GM21528 (cell line): Measurements from ENCODE around the gene NPHS1.
"Not testable (repeated sequence)": the region's sequence is repeated elsewhere in the genome, so short reads cannot be mapped to it uniquely, and the experiment has no call there.

Source experiments
- ATAC-seq: cut with Tn5 transposase; IDR thresholded peaks from one replicate; pipeline ENCODE4 v1.9.1; 2021; ENCODE audit warnings: mild to moderate bottlenecking, moderate library complexity; ENCODE audit not compliant: unreplicated experiment, low FRiP score

The NPHS1 gene

DNA sequence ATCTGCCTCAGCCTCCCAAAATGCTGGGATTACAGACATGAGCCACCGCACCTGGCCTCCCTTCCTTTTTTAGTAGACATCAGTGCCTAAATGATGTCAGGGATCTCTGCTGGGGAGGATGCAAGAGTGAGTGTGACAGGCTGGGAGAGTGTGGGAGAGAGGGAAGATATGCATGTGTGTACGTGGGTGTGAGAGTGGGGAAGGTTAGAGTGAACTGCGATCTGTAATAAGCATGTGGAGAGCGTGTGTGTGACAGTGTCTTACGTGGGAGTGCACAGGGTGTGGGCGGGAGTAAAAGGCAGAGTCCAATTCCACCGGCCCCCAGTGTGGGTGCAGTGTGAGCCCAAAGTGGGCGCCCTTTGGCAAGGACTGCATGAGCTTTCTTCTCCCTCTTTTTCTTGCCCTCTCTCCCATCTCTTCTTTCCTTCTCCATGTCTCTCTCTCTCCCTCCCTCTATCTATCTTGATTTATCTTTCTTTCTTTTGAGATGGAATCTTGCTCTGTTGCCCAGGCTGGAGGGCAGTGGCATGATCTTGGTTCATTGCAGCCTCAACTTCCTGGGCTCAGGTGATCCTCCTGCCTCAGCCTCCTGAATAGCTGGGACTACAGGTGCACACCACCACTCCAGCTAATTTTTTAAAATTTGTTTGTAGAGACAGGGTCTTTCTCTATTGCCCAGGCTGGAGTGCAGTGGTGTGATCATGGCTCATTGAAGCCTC is 893 bp upstream of the NPHS1 start:
- ATAC-seq = no peak

DNA sequence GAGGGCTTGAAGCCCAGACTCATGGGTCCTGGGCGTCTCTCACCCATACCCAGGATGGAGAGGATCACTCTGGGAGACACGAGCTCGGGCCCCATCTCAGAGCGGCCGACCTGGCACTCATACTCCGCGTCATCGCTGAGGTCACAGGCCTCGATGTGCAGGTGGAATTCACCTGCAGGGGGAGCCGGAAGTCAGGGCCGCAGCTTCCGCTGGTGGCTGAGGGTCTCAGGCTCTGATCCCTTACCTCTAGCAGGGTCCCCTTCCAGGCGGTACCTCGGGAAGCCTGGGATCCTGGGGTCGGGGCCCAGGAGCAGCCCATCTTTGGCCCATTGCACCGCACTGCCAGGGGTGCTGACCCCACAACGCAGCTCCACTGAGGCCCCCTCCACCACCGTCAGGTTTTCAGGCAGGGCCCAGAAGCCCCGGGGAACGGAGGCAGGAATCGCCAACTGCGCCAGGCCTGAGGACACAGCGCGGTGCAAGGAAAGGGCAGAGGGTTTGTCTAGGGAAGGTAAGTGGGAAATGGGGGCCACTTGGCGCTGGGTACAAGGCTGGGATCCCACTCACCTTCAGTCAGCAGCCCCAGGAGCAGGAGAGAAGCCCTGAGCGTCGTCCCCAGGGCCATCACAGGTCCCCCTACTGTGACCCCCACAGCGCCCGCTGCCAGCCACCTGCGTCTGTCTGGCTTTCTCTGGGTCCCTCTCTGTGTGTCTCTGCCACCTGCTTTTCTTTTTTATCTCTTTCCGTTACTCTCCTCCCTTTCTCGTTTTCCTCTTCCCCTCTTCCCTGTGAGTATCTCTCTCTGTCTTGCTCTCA is 883 bp downstream of the NPHS1 start:
- ATAC-seq = no peak

DNA sequence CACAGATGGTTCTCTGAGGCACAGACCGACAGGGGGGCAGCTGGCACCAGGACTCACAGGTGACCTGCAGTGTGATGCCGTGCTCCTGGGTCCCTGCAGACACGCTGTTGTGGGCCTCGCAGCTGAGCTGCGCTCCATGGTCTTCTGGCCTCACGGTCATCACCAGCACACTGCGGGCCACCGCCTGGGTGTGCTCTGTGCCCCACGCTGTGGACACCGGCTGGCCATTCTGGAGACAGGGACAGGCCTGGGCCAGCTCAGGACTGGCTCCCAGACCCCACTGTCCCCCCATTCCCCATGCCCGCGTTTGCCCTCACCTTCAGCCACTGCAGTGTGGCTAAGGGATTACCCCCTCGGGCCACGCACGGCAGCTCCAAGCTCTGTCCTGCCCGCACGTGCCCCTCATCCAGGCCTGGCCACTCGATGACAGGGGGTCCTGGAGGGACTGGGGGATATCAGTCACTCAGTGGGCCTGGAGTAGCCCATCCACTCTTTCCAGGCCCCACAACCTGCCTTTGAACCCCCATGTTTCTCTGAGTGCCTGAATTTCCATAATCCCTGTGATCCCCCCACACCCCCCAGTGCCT is 3.3 kb downstream of the NPHS1 start:
- no peak for ATAC-seq

DNA sequence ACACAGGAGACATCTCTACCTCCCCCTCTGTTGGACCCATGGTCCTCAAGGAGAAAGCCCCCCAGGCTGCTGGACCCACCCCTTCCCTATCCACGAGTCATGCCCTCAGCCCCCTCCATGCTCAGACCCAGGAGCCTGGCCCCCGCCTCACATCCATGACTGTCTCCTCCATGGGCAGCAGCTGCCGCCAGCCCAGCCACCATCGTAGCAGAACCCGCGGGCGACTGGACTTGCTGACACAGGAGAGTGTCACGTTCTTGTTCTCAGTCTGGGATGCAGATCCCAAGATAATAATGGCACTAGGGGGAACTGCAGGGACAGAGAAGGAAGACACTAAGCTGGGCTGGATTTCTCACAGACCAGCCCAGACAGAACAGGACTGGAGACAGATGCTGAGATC is 3.8 kb downstream of the NPHS1 start:
- no peak for ATAC-seq

DNA sequence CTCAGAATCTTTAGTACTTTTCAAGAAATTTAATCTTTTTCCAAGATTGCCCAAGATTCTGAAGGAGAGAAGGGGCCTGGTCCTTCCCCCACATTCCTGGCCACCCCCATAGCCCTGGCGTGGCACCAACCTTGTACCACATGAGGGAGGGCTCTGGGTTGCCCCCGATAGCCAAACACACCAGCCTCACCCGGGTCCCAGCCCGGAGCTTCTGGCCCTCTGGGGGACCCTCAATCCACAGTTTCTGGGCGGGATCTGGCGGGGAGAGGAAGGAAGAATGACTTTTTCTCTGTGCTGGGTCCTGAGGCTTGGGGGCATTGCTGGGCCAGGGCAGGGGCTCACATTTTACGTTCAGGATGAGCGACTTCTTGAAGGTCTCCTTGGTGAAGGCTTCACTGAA is 4.4 kb downstream of the NPHS1 start:
- no peak for ATAC-seq

DNA sequence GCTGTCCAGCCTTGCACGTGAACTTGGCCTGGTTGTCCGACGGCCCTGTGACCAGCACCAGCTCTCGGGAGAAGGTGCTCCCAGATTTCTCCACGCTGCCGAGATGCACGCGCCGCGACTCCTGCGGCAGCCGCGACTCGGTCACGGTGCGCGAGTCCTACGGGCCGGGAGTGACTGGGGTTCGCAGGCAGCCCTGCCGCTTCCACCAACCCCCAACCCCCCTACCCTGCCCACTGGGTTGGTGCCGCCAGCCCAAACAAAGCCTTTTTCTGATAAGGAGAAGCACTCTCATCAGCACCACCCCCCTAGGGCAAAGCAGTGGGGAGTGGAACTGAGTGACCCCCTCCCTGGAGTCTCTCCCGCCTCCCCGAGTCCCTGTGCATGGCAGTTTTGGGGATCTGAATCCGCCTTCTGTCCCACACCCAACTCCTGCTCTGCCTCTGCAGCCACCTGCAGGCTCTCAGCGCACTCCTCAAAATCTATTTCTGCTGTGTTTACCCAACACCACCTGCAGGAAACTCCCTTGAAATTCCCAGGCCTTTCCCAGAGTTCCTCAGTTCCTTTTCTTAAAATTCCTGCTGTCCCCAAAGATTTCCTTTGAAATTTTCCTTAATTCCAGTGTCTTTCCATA is 6.2 kb downstream of the NPHS1 start:
- no peak for ATAC-seq

DNA sequence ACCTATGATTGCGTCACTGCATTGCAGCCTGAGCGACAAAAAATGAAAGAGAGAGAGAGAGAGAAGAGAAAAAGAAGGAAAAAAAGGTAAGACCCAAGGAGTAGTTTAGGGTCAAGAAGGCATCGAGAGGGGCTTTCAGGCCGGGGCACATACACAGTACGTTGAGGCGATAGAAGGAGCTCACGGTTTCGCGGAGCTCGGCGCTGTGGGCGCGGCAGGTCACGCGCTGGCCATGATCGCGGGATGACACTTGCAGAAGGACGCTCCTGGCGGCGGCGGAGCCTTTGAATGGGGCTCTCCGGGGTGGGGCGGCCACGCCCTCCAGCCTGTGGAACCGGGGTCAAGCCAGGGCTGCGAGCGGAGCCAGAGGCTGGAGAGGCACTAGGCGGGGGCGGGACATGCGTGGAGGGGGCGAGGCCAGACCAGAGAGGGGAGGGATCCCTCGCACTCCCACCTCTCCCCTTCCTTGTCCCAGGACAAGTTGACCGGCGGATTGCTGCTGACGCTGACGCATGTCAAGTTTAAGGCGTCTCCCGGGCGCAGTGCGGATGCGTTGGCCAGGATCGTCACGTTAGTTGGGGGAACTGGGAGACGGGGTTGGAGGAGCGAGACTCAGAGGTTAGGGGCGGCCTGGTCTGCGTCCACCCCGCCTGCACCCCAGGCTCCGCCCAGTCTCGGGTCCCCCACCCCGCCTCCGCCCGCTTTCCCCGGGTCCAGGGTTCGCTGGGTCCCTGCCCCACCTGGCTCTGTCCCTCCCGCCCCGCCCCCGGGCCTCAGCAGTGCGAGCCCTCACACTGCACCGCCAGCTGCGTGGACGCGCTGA is 6.9 kb downstream of the NPHS1 start:
- no peak for ATAC-seq

DNA sequence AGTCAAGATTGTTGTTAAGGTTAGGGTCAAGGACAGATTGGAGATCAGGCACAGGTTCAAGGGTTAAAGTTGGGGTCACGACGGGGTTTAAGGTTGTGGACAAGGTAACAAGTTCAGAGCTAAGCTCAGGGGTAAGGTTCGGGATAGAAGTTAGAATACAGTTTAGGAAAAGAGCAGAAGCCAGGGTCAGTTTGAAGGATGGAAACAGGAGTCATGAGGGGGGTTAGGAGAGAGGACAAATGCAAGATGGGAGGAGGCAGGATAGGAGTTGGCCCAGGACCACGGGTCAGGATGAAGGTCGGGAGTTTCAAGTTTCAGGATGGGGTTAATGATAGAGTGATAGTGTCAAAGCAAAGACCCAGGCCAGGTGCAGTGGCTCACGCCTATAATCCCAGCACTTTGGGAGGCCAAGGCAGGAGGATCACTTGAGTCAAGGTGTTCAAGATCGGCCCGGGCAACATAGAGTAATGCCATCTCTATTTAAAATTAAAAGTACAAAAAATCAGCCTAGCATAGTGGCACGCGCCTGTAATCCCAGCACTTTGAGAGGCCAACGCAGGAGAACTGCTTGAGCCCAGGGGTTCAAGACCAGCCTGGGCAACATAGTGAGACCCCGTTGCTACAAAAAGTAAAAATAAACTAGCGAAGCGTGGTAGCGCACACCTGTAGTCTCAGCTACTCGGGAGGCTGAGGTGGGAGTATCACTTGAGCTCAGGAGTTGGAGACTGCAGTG is 7.7 kb downstream of the NPHS1 start:
- ATAC-seq = no peak

DNA sequence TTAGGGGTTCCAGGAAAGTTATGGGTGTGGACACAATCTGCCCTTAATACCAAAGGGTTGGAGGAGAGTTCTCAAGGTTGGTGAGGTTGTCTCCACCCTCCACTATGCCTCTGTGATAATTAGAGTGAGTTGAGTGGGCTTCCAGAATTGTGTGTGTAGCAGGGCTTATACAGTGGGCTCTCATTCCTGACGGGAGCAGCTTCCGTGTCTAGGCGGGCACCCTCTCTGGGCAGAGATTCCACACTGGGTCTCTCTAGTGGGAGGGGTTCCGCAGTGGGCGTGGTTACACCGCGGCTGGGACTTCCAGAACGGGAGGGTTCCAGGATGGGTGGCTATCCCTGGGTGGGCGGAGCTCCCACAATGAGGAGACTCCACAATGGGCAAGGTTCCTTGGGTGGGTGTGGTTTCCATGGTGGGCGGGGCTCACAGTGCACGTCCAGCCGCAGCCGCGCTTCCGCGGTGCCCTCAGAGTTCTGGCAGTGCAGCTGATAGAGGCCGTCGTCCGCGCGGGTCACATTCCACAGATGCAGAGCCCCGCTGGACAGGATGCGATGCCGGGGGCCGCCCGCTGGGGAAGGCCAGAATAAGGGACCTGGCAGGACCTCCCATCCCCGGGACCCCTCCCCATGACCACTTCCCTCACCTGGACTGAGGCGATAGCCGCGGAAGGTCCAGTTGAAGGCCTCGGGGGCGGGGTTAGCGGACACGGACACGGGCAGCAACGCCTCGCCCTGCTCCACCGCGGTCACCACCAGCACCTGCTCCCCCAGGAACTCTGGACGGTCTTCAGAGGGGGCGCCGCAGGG is 8.4 kb downstream of the NPHS1 start:
- no peak for ATAC-seq

DNA sequence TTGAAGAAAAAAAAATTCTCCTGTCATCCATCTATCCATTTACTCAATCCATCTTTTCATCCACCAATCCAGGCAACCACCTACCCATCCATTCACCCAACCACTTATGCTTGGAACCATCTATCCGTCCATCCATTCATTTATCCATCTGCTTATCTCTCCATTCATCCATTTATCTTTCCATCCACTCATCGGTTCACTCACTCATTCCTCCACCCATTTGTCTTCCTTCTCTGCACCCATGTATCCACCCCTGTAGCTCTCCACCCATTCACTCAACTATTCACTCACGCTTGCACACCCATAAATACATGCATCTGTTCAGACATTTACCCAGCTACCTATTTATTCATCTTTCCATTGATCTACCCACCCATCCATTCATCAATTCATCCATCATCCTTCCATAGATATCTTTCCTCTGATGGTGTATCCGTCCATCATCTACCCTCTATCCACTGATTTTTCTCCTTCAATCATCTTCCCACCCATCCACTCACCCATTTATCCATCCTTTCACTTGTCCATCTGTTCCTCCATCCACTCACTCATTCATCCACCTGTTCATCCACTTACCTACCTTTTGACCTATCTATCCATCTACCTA is 9.5 kb downstream of the NPHS1 start:
- no peak for ATAC-seq

DNA sequence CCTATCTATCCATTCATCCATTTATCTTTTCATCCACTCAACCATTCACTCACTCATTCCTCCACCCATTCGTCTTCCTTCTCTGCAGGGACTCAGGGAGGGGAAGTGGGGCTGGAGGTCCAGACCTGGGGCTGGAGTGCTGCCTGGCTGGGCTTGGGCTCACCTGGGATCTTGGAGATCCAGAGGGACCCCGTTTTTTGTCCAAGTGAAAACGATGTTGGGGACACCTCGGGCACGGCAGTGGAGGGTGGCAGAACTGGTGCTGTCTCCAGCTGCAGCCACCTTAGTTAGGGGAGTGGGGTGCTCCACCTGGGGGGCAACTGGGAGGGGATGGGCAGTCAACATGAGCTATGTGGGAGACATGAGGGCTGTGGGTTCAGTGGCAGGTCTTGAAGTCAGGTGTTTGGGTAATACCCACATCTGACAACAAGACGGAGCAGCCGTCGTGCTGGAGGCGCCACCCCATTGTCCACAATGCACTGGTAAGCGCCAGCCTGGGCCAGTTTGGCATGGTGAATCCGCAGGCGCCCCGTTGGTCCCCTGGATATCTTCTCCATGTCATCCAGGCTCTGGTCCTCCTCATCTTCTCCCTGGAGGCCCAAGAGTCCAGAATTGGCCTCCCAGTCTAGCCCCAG is 10.2 kb downstream of the NPHS1 start:
- no peak for ATAC-seq

DNA sequence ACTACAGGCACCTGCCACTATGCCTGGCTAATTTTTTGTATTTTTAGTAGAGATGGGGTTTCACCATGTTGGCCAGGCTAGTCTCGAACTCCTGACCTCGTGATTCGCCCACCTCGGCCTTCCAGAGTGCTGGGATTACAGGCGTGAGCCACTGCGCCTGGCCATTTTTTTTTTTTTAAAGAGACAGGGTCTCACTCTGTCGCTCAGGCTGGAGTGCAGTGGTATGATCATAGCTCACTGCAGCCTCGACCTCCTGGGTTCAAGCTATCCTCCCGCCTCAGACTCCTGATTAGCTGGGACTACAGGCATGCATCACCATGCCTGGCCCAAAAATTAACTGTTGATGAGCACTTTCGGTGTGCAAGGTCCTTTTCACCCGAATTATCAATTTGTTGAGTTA is 16.2 kb downstream of the NPHS1 start:
- not testable (repeated sequence) for ATAC-seq

DNA sequence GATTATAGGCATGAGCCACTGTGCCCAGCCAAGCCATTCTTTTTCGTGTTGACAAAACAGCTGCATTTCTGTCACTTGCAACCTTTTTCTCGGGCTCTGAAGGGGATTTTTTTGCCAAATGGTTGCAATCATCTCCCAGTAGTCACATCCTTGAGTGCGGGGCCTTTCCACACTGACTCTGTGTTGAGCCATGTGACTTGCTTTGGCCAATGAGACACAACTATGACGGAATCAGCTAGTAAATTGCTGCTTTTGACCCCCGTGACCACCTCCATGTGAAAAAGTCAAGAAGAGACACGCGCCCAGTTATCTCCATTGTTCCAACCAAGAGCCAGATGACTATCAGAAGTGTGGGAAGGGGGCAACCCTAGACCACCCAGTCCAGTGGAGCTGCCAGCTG is 18.3 kb downstream of the NPHS1 start:
- no peak for ATAC-seq

DNA sequence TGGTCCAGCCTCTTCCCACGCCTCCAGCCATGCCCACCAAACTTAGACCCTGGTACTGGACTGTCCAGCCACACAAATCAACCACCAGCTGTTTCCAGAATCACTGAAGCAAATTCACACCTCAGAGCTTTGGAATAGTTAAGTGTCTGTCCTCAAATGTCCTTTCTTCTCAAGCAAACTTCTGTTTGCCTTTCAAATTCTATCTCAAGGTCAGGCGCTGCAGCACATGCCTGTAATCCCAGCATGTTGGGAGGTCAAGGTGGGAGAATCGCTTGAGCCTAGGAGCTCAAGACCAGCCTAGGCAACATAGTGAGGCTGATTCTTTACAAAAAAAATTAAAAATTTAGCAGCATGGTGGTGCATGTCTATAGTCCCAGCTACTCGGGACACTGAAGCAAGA is 20.2 kb downstream of the NPHS1 start:
- ATAC-seq = no peak

DNA sequence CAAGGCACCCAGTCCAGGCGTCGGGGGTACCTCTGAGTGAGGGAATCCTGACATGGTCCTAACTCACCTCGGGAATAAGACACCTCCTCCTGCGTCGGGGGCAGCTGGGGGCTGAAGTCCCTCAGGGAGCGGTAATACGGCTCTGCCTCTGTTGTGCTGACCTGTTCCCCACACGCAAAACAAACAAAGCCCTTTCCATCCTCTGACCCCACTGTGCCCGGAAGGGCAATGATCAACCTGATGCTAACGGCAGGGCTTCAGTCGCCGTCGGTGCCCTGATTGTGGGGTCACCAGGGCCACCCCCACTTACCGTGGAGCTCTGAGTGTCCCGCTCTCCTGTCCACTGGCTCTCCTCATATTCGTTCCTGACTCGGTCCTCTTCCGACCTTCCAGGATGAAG is 21.3 kb downstream of the NPHS1 start:
- ATAC-seq = no peak

DNA sequence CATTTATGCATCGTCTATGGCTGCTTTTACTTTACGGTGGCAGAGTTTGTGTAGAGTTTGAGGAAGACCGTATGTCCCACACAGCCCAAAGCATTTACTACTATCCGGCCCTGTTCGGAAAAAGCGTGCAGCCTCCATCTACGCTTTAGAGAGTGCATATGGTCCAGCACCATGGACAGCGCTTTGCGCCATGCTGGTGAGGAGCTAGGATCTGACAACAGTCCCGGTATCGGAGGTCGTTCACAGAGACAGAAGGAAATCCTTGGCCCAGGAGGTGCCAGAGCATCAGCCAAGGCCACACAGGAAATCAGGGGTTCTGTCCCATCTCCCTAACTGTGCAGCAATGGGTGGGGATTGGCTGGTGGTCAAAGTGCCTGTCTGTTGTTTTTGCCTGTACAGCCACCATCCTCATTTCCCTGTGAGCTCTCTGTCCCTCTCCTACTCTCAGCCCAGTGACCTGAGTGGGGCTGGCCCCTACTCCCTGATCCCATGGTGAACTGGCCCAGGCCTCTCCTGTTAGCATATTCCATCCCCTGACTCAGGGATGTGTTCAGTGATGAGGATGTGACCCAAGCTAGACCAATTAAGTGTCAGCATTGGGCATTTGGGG is 23.5 kb downstream of the NPHS1 start:
- ATAC-seq = no peak

DNA sequence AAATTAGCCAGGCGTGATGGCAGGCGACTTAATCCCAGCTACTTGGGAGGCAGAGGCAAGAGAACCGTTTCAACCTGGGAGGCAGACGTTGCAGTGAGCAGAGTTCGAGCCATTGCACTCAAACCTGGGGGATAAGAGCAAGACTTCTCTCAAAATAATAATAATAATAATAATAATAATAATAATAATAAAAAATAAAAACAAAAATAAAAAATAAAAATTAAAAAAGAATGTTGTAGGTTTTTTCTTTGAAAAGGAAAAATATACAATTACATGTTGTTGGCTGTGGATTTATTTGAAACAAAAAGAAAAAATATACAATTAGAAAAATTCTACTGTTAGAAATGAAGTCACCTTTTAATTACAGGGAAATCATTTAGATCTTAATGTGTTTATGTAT is 28.2 kb downstream of the NPHS1 start:
- no peak for ATAC-seq

DNA sequence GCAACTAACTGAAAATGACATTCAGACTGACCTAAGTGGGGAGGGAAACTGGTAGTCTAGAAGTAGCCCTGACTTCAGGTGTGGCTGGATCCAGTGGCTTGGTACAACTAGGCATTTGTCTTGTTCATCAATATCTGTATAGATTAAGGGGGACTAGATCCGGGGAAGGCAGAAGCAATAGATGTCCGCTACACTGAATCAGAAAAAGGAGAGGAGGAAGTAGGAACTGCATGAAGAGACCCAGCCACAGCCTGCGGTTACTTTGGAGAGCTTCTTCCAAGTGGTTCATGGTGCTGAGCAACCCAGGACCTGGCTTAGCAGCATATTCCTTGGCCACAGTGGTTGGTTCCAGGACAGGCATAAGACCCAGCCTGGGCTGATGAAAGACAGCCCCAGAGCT is 29.7 kb downstream of the NPHS1 start:
- no peak for ATAC-seq
